Type B pancreatic cell (in vitro differentiated cells): Measurements from ENCODE around the gene SIK3. TPM values are rescaled to one million over a fixed set of nuclear protein-coding genes. Genes with fewer than 3 reads are reported as not detected.
A peak's percentile ranks its signal among the peaks of the same experiment; 100 is the strongest.

ENCODE experiments used
- DNase-seq: peaks from one replicate; pipeline ENCODE4 v3.0.0; 2021; ENCODE audit warnings: mixed read lengths; ENCODE audit not compliant: unreplicated experiment; ENCODE audit errors: extremely low spot score
- H3K27ac Mint-ChIP-seq: 2 replicates; pipeline ENCODE4 v1.8.0; 2021; ENCODE audit warnings: mild to moderate bottlenecking, mixed read lengths
- H3K27me3 Mint-ChIP-seq: 2 replicates; pipeline ENCODE4 v1.8.0; 2021; ENCODE audit warnings: mixed read lengths
- H3K36me3 Mint-ChIP-seq: 2 replicates; pipeline ENCODE4 v1.8.0; 2021; ENCODE audit warnings: mixed read lengths
- H3K4me1 Mint-ChIP-seq: one replicate; pipeline ENCODE4 v1.8.0; 2021; ENCODE audit warnings: mixed read lengths; ENCODE audit not compliant: unreplicated experiment
- H3K4me3 Mint-ChIP-seq: 2 replicates; pipeline ENCODE4 v1.8.0; 2021; ENCODE audit warnings: mild to moderate bottlenecking, mixed read lengths
- H3K9me3 Mint-ChIP-seq: 2 replicates; pipeline ENCODE4 v1.8.0; 2021; ENCODE audit warnings: mixed read lengths
- long read RNA-seq: library from polyadenylated mRNA; unstranded; transcript quantifications from one replicate; pipeline ENCODE4 v2.0.0, GENCODE V29; 2020
- total RNA-seq: library from RNA; stranded (reverse); gene quantifications from 2 replicates; pipeline ENCODE4 v1.2.1, GENCODE V29; 2021; ENCODE audit warnings: low replicate concordance
- TF ChIP-seq, protein P1 (sequence below): fragments of 200-600 bp; sonication (generic); conservative IDR thresholded peaks from 2 replicates; pipeline ENCODE4 v1.5.0; 2021; ENCODE audit warnings: antibody characterized with exemption, mild to moderate bottlenecking

The SIK3 gene
- total RNA-seq: 39.0 and 39.9 TPM in 2 replicates
- long read RNA-seq, partial matches to known transcripts: 3 of 7 reads
- long read RNA-seq, other reads (novel, unspliced or antisense): 4 of 7 reads

DNA sequence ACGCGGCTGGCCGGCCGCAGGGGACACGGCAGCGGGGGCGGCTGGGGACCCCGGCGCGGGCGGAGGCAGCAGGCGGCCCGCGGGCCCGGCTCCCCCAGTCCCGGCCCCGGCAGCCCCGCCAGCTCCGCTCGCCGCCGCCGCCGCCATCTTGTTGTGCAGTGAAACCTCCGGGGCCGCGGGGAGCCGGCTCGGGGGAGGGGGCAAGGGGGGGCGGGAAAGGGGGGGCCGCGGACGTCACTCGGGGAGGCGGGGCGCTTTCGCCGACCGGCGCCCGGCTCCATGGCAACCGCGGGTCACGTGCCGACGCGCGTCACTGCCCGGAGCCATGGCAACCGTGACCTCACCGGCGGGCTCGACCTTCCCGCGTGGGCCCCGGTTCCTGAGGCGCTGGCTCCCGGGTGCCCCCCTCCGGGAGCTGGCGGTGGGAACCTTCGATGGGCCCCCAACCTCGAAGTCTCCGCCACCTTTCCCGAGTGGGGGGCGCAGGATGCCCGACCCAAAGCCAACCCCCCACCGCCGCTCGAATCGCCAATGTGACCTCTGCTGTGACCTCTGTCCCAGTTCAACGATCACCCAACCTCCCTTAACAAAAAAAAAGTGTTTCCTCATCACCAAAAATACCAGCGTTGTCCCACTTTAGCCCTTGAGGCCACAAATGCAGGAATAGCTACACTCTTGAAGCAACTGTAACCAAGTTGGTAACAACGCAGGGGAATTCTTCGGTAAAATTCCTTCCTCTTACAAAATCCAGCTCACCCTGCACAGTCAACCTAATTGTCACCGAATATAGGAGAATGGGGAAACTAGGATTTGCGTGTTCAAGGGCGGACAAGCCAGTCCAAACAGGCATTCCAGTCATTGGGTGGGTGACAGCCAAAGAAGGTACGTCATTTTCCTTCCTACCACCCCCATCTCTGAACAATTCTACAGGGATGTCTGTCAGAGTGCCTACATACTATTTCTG lies at the start of gene SIK3:
Gene SIK3, minus strand, starts transcription at position 160 of the 964 bp plus-strand sequence. Its CDS starts 13 bp downstream, at position 147.
- no peaks in the 10 kb centered on the region for H3K9me3 Mint-ChIP-seq
- peak within 1 kb of the TSS; percentile 100 for H3K4me3 Mint-ChIP-seq
- peak; percentile 95 for DNase-seq
- H3K4me1 Mint-ChIP-seq: peaks cover 35% of the 10 kb centered on the region
- peaks cover 3% of the 10 kb centered on the region for H3K27me3 Mint-ChIP-seq
- peaks cover 4% of the 10 kb centered on the region for H3K36me3 Mint-ChIP-seq
- peak within 1 kb of the TSS; percentile 100 for H3K27ac Mint-ChIP-seq
- TF ChIP-seq, protein P1, sequence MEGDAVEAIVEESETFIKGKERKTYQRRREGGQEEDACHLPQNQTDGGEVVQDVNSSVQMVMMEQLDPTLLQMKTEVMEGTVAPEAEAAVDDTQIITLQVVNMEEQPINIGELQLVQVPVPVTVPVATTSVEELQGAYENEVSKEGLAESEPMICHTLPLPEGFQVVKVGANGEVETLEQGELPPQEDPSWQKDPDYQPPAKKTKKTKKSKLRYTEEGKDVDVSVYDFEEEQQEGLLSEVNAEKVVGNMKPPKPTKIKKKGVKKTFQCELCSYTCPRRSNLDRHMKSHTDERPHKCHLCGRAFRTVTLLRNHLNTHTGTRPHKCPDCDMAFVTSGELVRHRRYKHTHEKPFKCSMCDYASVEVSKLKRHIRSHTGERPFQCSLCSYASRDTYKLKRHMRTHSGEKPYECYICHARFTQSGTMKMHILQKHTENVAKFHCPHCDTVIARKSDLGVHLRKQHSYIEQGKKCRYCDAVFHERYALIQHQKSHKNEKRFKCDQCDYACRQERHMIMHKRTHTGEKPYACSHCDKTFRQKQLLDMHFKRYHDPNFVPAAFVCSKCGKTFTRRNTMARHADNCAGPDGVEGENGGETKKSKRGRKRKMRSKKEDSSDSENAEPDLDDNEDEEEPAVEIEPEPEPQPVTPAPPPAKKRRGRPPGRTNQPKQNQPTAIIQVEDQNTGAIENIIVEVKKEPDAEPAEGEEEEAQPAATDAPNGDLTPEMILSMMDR: peak; percentile 42

DNA sequence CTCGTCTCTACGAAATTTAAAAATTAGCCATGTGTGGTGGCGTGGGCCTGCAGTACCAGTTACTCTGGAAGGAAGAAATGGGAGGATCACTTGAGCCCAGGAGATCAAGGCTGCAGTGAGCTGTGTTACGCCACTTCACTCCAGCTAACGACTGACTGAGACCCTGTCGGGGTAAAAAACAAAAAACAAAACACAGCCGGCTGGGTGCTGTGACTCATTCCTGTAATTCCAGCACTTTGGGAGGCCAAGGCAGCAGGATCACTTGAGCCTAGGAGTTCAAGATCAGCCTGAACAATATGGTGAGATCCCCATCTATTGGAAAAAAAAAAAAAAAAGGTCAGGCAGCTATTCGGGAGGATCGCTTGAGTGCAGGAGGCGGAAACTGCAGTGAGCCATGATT lies 48.3 kb upstream of the SIK3 start:
- peak overlapping the region; percentile 96 for H3K4me3 Mint-ChIP-seq
- H3K36me3 Mint-ChIP-seq: peaks cover 20% of the 10 kb centered on the region
- H3K27me3 Mint-ChIP-seq: peaks cover 6% of the 10 kb centered on the region
- TF ChIP-seq, protein P1: no peak
- H3K27ac Mint-ChIP-seq: peak overlapping the region; percentile 96
- H3K4me1 Mint-ChIP-seq: peaks cover 24% of the 10 kb centered on the region
- H3K9me3 Mint-ChIP-seq: no peaks in the 10 kb centered on the region
- DNase-seq: no peak

DNA sequence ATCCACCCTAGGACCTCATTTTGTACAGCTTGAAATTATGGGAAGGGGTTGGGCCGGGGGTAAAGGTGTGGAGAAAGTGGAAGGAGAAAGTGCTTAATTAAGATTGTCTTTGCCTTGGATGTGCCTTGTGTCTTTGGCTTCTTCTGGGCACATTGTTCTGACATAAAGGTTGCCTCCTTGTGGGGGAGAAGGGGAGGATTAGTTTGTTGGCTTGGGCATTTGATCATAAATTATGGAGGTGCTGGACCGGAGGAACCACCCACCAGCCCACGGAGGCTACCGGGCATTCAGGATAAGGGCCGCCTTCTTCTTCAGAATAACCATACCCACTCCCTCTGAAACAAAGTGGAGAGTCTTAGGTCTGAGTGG lies 47.1 kb upstream of the SIK3 start:
- peak overlapping the region; percentile 96 for H3K27ac Mint-ChIP-seq

DNA sequence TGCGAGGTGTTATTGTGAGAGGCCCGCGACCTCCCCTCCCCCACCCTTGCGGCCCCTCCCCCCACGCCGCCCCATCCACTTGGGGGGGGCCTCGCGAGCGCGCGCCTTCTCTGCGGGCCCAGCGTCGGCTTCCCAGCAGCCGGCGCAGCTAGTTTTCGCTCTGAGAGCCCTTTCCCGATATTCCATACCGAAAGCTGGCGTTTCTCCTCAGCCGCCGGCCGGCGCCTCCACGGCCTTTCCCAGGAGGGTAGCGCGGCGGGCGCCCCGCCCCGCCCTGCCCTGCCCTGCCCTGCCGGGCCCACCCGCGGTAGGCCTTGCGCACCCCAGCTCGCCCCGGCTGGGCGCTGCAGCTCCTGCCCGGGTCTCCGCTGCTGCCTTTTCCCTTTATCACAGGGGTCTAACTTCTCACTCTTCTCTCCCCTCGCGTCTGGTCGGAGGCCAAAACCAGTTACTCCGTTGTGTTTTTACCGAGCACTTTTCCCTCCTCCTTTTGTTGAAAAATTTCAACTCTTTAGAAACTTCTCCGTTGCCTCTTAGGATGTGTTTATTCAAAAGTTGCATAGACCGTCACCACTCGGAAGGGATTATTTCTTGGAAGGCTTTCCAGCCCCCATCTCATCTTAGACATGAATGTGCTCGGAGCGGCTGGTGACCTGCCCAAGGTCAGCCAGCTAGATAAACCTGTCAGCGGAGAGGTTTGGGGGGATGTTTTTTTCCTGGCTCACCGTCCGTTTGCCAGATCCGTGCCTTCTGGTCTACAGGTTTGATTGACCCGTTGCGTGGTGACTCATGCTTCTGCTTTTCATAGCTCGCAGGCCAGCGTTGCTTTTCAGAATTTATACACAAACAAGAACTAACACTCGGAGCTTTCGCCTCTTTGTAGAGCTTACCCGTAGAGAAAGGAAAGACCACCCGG lies 46.5 kb upstream of the SIK3 start:
- H3K9me3 Mint-ChIP-seq: no peaks in the 10 kb centered on the region
- peaks cover 20% of the 10 kb centered on the region for H3K27me3 Mint-ChIP-seq
- H3K36me3 Mint-ChIP-seq: peaks cover 15% of the 10 kb centered on the region
- peak overlapping the region; percentile 96 for H3K4me3 Mint-ChIP-seq
- DNase-seq: no peak
- H3K27ac Mint-ChIP-seq: peak overlapping the region; percentile 96
- TF ChIP-seq, protein P1: no peak
- peaks cover 24% of the 10 kb centered on the region for H3K4me1 Mint-ChIP-seq

More for the DNA sequence above, 47.1 kb upstream of the SIK3 start:
- peaks cover 24% of the 10 kb centered on the region for H3K4me1 Mint-ChIP-seq
- H3K27me3 Mint-ChIP-seq: peaks cover 13% of the 10 kb centered on the region
- peak overlapping the region; percentile 96 for H3K4me3 Mint-ChIP-seq
- TF ChIP-seq, protein P1: peak; percentile 49
- DNase-seq: no peak
- no peaks in the 10 kb centered on the region for H3K9me3 Mint-ChIP-seq
- H3K36me3 Mint-ChIP-seq: peaks cover 17% of the 10 kb centered on the region

DNA sequence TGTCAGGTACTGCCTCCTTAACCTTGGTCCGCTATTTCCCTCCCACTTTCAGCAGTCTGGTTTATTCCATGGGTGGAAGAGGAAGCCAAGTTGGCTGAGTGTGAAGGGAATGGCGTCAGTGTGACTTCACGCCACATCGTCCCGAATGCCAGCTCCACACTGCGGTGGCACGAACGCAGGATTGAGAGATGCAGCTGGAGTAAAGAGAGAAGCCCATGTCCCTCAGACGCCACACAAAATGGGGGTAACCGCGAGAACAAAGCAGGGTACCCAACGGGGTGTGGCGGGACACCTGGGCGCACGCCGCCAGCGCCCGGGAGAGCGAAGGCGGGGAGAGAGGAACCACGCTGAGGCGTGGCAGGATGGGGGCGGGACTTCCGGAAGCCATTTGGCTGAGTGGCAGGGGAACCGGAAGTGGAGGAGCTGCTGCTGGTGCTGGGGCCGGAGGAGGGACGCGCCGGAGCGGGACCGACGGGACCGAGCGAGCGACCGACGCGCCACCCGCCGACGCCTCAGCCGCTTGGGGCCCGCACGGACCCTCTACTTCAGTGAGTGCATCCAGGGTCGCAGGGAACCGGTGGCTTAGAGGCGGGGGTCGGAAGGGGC lies 45.7 kb upstream of the SIK3 start, which contains the start of gene PAFAH1B2:
Gene PAFAH1B2, plus strand, starts transcription at position 417 of the 606 bp plus-strand sequence. CDS start 8,161 bp downstream, outside the sequence.
- Mint-ChIP-seq H3K4me1 (peaks cover 24% of the 10 kb centered on the region), H3K27ac (peak within 1 kb of the TSS; percentile 96), H3K27me3 (peaks cover 21% of the 10 kb centered on the region), H3K36me3 (peaks cover 15% of the 10 kb centered on the region), H3K9me3 (no peaks in the 10 kb centered on the region), H3K4me3 (peak within 1 kb of the TSS; percentile 96)
- TF ChIP-seq, protein P1: no peak
- DNase-seq: peak; percentile 93
